AG04450 (cell line): Measurements from ENCODE around the gene AP3D1. TPM values are rescaled to one million over a fixed set of nuclear protein-coding genes. Genes with fewer than 3 reads are reported as not detected.

ENCODE experiments used
- CTCF ChIA-PET: fragments of 300-600, 350-600 bp; formaldehyde crosslinking; extraction: SDS; loops from one replicate; lab custom pipeline; 2022; ENCODE audit warnings: antibody characterized with exemption, inconsistent platforms; lab: Charles Lee
- POLR2A ChIA-PET: fragments of 350-600 bp; formaldehyde crosslinking; extraction: SDS; loops from one replicate; lab custom pipeline; 2021; ENCODE audit warnings: antibody characterized with exemption, inconsistent platforms; lab: Yijun Ruan, JAX
- DNase-seq: peaks from one replicate; pipeline ENCODE4 v3.0.0-alpha.2; 2011; ENCODE audit warnings: low read depth, low spot score
- H3K27ac ChIP-seq: one replicate; pipeline ENCODE4 v1.5.1; 2012; ENCODE audit warnings: low read depth, low read length, control low read depth
- H3K27me3 ChIP-seq: one replicate; pipeline ENCODE4 v1.6.0; 2012; ENCODE audit warnings: low read length; ENCODE audit not compliant: control insufficient read depth, insufficient read depth
- H3K4me3 ChIP-seq: 2 replicates; pipeline ENCODE4 v1.5.1; 2011; ENCODE audit warnings: mild to moderate bottlenecking, low read depth, low read length, control low read depth
- H3K9me3 ChIP-seq: 2 replicates; pipeline ENCODE4 v1.5.1; 2012; ENCODE audit warnings: low read length; ENCODE audit not compliant: control insufficient read depth, insufficient read depth
- CTCF ChIP-seq: IDR thresholded peaks from 2 replicates; pipeline ENCODE4 v1.5.1; 2011; ENCODE audit warnings: low read depth, low read length, control low read depth, inconsistent platforms
- polyA plus RNA-seq: library from polyadenylated mRNA; depleted of rRNA; stranded (reverse); fragments of >200 nt; gene quantifications from 2 replicates; pipeline ENCODE4 v1.2.3, GENCODE V29; 2011

AP3D1 gene
- polyA plus RNA-seq, 1 experiment = 68.2 TPM

DNA sequence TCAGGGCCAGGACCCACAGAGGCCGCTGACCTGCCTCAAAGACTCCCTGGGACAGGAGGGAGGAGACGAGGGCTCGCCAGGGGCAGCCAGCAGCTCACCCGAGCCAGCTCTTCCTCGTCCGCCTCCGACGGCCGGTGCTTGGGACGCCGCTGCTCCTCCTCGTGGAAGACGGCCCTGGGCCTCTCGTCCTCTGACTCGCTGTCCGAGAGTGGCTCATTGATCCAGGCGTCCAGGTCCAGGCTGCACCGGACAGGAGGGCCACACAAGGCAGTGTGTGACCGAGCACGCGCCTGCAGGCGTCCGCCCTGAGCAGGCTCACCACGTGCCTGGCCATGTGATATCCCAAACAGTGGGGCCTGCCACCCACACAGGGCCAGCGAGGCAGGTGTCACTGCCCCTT is 34.9 kb downstream of the AP3D1 start:
- no peak overlapping the region for H3K4me3 ChIP-seq
- CTCF ChIA-PET = interaction anchor here (0.6 kb wide), 1 partner anchor 39 kb away, joined by 3 read pairs; no protein-coding TSS in a partner anchor
- no peak overlapping the region for H3K27ac ChIP-seq
- POLR2A ChIA-PET = no interaction called here
- no peaks in the 10 kb centered on the region; the same call in 1 of the 2 replicates for H3K9me3 ChIP-seq
- H3K27me3 ChIP-seq = no peaks in the 10 kb centered on the region
- no peak for TF ChIP-seq CTCF
- DNase-seq = no peak

- DNase-seq = no peak
- CTCF ChIA-PET = no interaction called here
- H3K27ac ChIP-seq = no peak overlapping the region
- POLR2A ChIA-PET = no interaction called here
- no peak overlapping the region for H3K4me3 ChIP-seq
- H3K27me3 ChIP-seq = no peaks in the 10 kb centered on the region
- TF ChIP-seq CTCF = no peak
- H3K9me3 ChIP-seq = no peaks in the 10 kb centered on the region; the same call in 1 of the 2 replicates
Measured at GRCh38 chr19:2115911-2116426, 35.4 kb downstream of the AP3D1 start.

DNA sequence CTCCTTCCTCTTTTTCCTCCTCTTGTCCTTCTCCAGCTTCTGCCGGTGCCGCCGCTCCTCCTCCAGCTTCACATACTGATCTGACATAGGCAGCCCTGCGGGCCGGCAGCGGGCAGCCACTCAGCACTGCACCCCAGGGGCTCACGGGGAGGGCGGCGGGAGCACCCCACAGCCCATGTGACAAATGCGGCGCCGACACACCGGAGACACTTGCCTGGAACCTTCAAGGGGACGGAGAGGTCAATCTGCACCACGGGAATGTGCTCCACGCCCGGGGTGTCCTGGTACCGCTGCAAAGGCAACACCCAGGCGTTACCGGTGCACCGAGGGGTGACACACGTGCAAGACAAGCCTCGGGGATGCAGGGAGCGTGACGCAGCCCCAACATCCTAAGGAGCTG is 36.0 kb downstream of the AP3D1 start:
- Histone ChIP-seq H3K27me3 (no peaks in the 10 kb centered on the region), H3K27ac (no peak overlapping the region), H3K4me3 (no peak overlapping the region), H3K9me3 (no peaks in the 10 kb centered on the region; the same call in 1 of the 2 replicates)
- no peak for TF ChIP-seq CTCF
- DNase-seq = no peak
- ChIA-PET POLR2A (no interaction called here), CTCF (interaction anchor here (0.6 kb wide), 1 partner anchor 569 kb away, joined by 3 read pairs; no protein-coding TSS in a partner anchor)

DNA sequence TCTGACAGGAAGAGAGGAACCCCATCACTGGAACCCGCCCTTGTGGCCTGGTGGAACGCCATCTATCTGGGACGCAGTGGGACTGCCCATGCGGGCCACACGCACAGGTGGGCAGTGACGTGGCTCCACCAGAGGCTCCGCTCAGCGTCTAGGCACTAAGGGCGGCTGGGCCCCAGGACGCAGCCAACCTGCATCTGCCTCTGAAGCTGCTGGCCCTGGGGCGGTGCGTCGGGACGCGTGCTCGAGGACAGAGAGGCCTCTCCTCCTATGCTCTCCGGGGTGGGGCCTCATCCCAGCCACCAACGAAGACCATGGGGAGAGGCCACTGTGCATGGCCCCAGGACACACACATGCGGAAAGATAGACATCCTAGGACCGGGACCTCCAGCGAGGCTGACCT is 36.5 kb downstream of the AP3D1 start:
- Histone ChIP-seq H3K9me3 (no peaks in the 10 kb centered on the region; the same call in 1 of the 2 replicates), H3K4me3 (no peak overlapping the region), H3K27me3 (no peaks in the 10 kb centered on the region), H3K27ac (no peak overlapping the region)
- DNase-seq = no peak
- ChIA-PET POLR2A (no interaction called here), CTCF (no interaction called here)
- TF ChIP-seq CTCF = no peak

GRCh38 chr19:2114218-2114617 is 37.1 kb downstream of the AP3D1 start:
- Histone ChIP-seq H3K9me3 (no peaks in the 10 kb centered on the region; the same call in 1 of the 2 replicates), H3K27me3 (no peaks in the 10 kb centered on the region), H3K4me3 (no peak overlapping the region), H3K27ac (no peak overlapping the region)
- DNase-seq = no peak
- POLR2A ChIA-PET = no interaction called here
- TF ChIP-seq CTCF = no peak
- CTCF ChIA-PET = no interaction called here
